Measurements from ENCODE around the gene MESP2.

MESP2 gene

DNA sequence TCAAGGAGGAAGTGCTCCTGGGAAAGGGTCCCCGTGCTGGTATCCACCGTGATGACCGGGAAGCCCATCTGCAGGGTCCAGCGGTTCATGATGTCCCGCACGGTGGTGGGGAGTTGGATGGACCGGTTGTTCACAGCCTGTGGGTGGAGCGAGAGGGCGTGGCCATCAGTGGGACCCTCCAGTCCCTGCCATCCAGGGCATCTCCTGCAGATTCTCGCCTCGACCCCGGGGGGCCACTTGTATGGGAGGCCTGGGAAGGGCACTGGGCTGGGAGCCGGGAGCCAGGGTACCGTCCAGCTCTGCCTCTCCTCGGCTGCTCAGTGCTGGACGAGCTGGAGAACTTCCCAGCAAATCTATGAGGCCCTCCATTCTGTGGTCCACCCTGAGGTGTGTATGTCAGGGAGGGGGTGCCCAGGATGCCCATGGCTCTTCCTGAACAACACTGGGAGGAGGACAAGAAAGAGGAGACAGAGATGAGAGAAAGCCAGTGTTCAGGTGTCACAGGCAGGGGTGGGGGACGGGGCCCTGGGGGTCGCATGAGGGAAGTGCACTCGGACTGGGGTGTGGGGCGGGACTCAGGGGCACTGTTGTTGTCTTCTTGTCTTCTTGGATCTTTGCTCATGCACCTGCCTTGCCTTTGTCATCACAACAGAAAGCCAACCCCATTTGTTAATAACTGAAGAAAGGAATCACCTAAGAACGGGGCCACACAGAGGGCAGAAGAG is 25.5 kb downstream of the MESP2 start:
- Histone ChIP-seq H2AFZ (ENCODE audit: low read length) (peak overlapping the region; percentile 71), H3K4me2 (ENCODE audit: insufficient read depth, low read length, poor library complexity, severe bottlenecking) (no peak overlapping the region), H2AK5ac (ENCODE audit: low read depth, low read length) (peak overlapping the region; percentile 59), H2BK12ac (ENCODE audit: low read length) (no peak overlapping the region), H3K9me3 (replicated peaks in 1 of 2; ENCODE audit: control insufficient read depth in 2 of 2, insufficient read depth in 1 of 2, low read depth in 1 of 2, low read length in 2 of 2) (no peaks in the 10 kb centered on the region), H3K36me3 (replicated peaks in 1 of 2; ENCODE audit: control insufficient read depth in 2 of 2, insufficient read depth in 2 of 2, low read length in 2 of 2) (no peaks in the 10 kb centered on the region), H3K4me1 (ENCODE audit: control insufficient read depth in 2 of 2, insufficient read depth in 1 of 2, low read depth in 1 of 2, low read length in 2 of 2) (peaks cover 2 to 7% of the 10 kb centered on the region in 2 donors), H3K4me3 (ENCODE audit: low read length in 2 of 2) (no peak overlapping the region), H3K9ac (ENCODE audit: low read depth, low read length, poor library complexity) (no peak overlapping the region), H2BK120ac (ENCODE audit: low read depth, low read length) (no peak overlapping the region), H3K4ac (ENCODE audit: low read length) (no peak overlapping the region), H3K27ac (replicated peaks; ENCODE audit: low read length) (no peak overlapping the region), H3K14ac (ENCODE audit: low read length) (no peak overlapping the region), H4K8ac (ENCODE audit: low read depth, low read length) (no peak overlapping the region), H2BK5ac (ENCODE audit: low read length) (peak overlapping the region; percentile 39), H2BK15ac (ENCODE audit: low read length) (no peak overlapping the region), H4K91ac (ENCODE audit: low read depth, low read length, poor library complexity) (no peak overlapping the region), H3K79me1 (ENCODE audit: low read depth, low read length) (no peaks in the 10 kb centered on the region), H3K23ac (ENCODE audit: low read depth, low read length, poor library complexity) (no peak overlapping the region), H3K18ac (ENCODE audit: low read length) (peak overlapping the region; percentile 15), H3K27me3 (ENCODE audit: control insufficient read depth in 3 of 3, insufficient read depth in 3 of 3, low read depth in 1 of 3, low read length in 3 of 3) (peaks cover 0 to 5% (median 0%) of the 10 kb centered on the region in 3 experiments)
- no CpG with 5 or more reads among the region's 21 CpGs for WGBS, 2 donors (ENCODE audit: extremely low coverage in 2 of 2, insufficient read length in 2 of 2, insufficient replicate concordance in 1 of 2)
- DNase-seq (ENCODE audit: low spot score) = no peak

DNA sequence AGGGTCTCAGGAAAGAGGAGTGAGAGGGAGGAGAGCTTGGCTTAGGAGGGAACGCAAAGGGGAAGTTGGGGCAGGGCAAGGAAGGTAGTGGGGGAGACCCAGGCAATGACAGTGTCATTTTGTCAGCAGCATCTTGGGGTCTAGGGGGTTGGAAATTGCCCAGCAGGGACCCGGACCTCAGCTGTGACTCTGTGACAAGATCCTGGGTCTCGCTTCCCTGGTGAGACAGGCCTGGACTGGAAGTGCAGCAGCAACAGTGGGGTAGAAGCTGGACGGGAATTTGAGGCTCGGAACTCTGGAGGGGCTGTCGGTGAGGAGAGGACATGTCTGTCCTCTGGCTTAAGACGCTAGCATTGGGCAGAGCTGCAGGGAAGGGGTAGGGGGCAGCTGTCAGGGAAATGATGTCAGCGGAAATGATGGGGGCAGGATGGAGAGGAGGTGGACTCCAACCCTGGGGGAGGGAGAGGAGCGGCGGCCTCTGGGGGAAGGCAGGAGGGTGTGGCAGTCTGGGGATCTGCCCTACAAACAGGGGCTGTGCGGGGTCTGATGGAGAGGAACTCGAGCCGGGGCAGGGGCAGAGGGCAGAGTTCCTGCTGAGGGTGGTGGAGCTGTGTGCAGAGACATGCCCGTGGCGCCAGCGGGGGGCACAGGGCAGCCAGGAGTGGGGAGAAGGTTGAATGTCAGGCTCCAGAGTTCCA is 26.2 kb downstream of the MESP2 start:
- Histone ChIP-seq H3K14ac (ENCODE audit: low read length) (peak overlapping the region; percentile 43), H3K27me3 (ENCODE audit: control insufficient read depth in 3 of 3, insufficient read depth in 3 of 3, low read depth in 1 of 3, low read length in 3 of 3) (peaks cover 0 to 7% (median 0%) of the 10 kb centered on the region in 3 experiments), H2BK15ac (ENCODE audit: low read length) (no peak overlapping the region), H3K9me3 (replicated peaks in 1 of 2; ENCODE audit: control insufficient read depth in 2 of 2, insufficient read depth in 1 of 2, low read depth in 1 of 2, low read length in 2 of 2) (no peaks in the 10 kb centered on the region), H3K9ac (ENCODE audit: low read depth, low read length, poor library complexity) (no peak overlapping the region), H3K36me3 (replicated peaks in 1 of 2; ENCODE audit: control insufficient read depth in 2 of 2, insufficient read depth in 2 of 2, low read length in 2 of 2) (no peaks in the 10 kb centered on the region), H3K23ac (ENCODE audit: low read depth, low read length, poor library complexity) (peak overlapping the region; percentile 44), H3K18ac (ENCODE audit: low read length) (peak overlapping the region; percentile 71), H2AFZ (ENCODE audit: low read length) (peak overlapping the region; percentile 71), H2BK120ac (ENCODE audit: low read depth, low read length) (peak overlapping the region; percentile 6), H4K8ac (ENCODE audit: low read depth, low read length) (no peak overlapping the region), H3K4me1 (ENCODE audit: control insufficient read depth in 2 of 2, insufficient read depth in 1 of 2, low read depth in 1 of 2, low read length in 2 of 2) (peaks cover 2 to 7% of the 10 kb centered on the region in 2 donors), H3K79me1 (ENCODE audit: low read depth, low read length) (no peaks in the 10 kb centered on the region), H2BK12ac (ENCODE audit: low read length) (peak overlapping the region; percentile 7), H3K4me3 (ENCODE audit: low read length in 2 of 2) (no peak overlapping the region), H2AK5ac (ENCODE audit: low read depth, low read length) (peak overlapping the region; percentile 59), H3K4ac (ENCODE audit: low read length) (no peak overlapping the region), H4K91ac (ENCODE audit: low read depth, low read length, poor library complexity) (no peak overlapping the region), H3K4me2 (ENCODE audit: insufficient read depth, low read length, poor library complexity, severe bottlenecking) (peak overlapping the region; percentile 3), H3K27ac (replicated peaks; ENCODE audit: low read length) (no peak overlapping the region), H2BK5ac (ENCODE audit: low read length) (peak overlapping the region; percentile 39)
- no peak for DNase-seq (ENCODE audit: low spot score)
- no CpG with 5 or more reads among the region's 16 CpGs for WGBS, 2 donors (ENCODE audit: extremely low coverage in 2 of 2, insufficient read length in 2 of 2, insufficient replicate concordance in 1 of 2)

GRCh38 chr15:89802986-89803824 is 27.1 kb downstream of the MESP2 start:
- no CpG with 5 or more reads among the region's 24 CpGs for WGBS, 2 donors (ENCODE audit: extremely low coverage in 2 of 2, insufficient read length in 2 of 2, insufficient replicate concordance in 1 of 2)
- Histone ChIP-seq H4K8ac (ENCODE audit: low read depth, low read length) (no peak overlapping the region), H2AK5ac (ENCODE audit: low read depth, low read length) (peak overlapping the region; percentile 88), H3K79me1 (ENCODE audit: low read depth, low read length) (no peaks in the 10 kb centered on the region), H3K9ac (ENCODE audit: low read depth, low read length, poor library complexity) (no peak overlapping the region), H3K36me3 (replicated peaks in 1 of 2; ENCODE audit: control insufficient read depth in 2 of 2, insufficient read depth in 2 of 2, low read length in 2 of 2) (no peaks in the 10 kb centered on the region), H2BK15ac (ENCODE audit: low read length) (no peak overlapping the region), H4K91ac (ENCODE audit: low read depth, low read length, poor library complexity) (no peak overlapping the region), H3K18ac (ENCODE audit: low read length) (peak overlapping the region; percentile 71), H3K23ac (ENCODE audit: low read depth, low read length, poor library complexity) (no peak overlapping the region), H3K9me3 (replicated peaks in 1 of 2; ENCODE audit: control insufficient read depth in 2 of 2, insufficient read depth in 1 of 2, low read depth in 1 of 2, low read length in 2 of 2) (no peaks in the 10 kb centered on the region), H3K4ac (ENCODE audit: low read length) (no peak overlapping the region), H3K4me1 (ENCODE audit: control insufficient read depth in 2 of 2, insufficient read depth in 1 of 2, low read depth in 1 of 2, low read length in 2 of 2) (peaks cover 2 to 7% of the 10 kb centered on the region in 2 donors), H3K4me3 (ENCODE audit: low read length in 2 of 2) (no peak overlapping the region), H3K4me2 (ENCODE audit: insufficient read depth, low read length, poor library complexity, severe bottlenecking) (no peak overlapping the region), H2BK12ac (ENCODE audit: low read length) (no peak overlapping the region), H2BK5ac (ENCODE audit: low read length) (peak overlapping the region; percentile 39), H3K27ac (replicated peaks; ENCODE audit: low read length) (no peak overlapping the region), H2AFZ (ENCODE audit: low read length) (peak overlapping the region; percentile 71), H2BK120ac (ENCODE audit: low read depth, low read length) (peak overlapping the region; percentile 55), H3K27me3 (ENCODE audit: control insufficient read depth in 3 of 3, insufficient read depth in 3 of 3, low read depth in 1 of 3, low read length in 3 of 3) (peaks cover 0 to 7% (median 0%) of the 10 kb centered on the region in 3 experiments), H3K14ac (ENCODE audit: low read length) (peak overlapping the region; percentile 43)
- no peak for DNase-seq (ENCODE audit: low spot score)

Data from neuronal stem cell (in vitro differentiated cells).